Measurements from ENCODE around the gene THAP3. TPM values are rescaled to one million over a fixed set of nuclear protein-coding genes. Genes with fewer than 3 reads are reported as not detected.

THAP3 gene
- total and polyA plus RNA-seq, 2 of the 8 experiments (the other 6 are each of a cell fraction or from before 2014, with no cell fraction given): 8.2 to 15.3 TPM

- Histone ChIP-seq H2AK5ac (ENCODE audit: low read depth, low read length) (no peak overlapping the region), H3K4me1 (replicated peaks in 1 of 4; ENCODE audit: control insufficient read depth in 3 of 4, insufficient read depth in 4 of 4, low read length in 3 of 4) (no peaks in the 10 kb centered on the region), H4K20me1 (replicated peaks in 1 of 2; ENCODE audit: control insufficient read depth in 1 of 2, insufficient read depth in 2 of 2, low read length in 2 of 2) (peaks cover 6 to 9% of the 10 kb centered on the region in 2 experiments), H2BK12ac (ENCODE audit: low read depth, low read length) (no peak overlapping the region), H3K4ac (replicated peaks; ENCODE audit: insufficient read length, low read depth, low read length) (no peak overlapping the region), H3K14ac (ENCODE audit: insufficient read length) (no peak overlapping the region), H3K4me3 (ENCODE audit: extremely low read depth in 1 of 4, insufficient read depth in 2 of 4, low read depth in 3 of 4, low read length in 4 of 4) (no peak overlapping the region), H2BK5ac (ENCODE audit: low read depth, low read length) (no peak overlapping the region), H3K9ac (replicated peaks in 1 of 4; ENCODE audit: extremely low read depth in 1 of 4, low read depth in 3 of 4, low read length in 3 of 4) (no peak overlapping the region), H3K4me2 (ENCODE audit: insufficient read depth in 1 of 2, low read depth in 2 of 2, low read length in 2 of 2) (no peak overlapping the region), H3K23ac (ENCODE audit: insufficient read length) (no peak overlapping the region), H4K8ac (ENCODE audit: extremely low read depth, insufficient read depth, low read length) (no peak overlapping the region), H3K56ac (replicated peaks; ENCODE audit: insufficient read length, low read depth, low read length) (no peak overlapping the region), H4K91ac (replicated peaks; ENCODE audit: insufficient read length, low read length) (no peak overlapping the region), H3K9me3 (ENCODE audit: insufficient read depth in 2 of 2, low read depth in 1 of 2, low read length in 1 of 2) (no peaks in the 10 kb centered on the region), H3K23me2 (ENCODE audit: low read depth, low read length) (no peaks in the 10 kb centered on the region), H3K27me3 (replicated peaks in 1 of 4; ENCODE audit: control insufficient read depth in 3 of 4, extremely low read depth in 1 of 4, insufficient read depth in 3 of 4, low read length in 3 of 4) (no peaks in the 10 kb centered on the region), H3K36me3 (ENCODE audit: control insufficient read depth in 2 of 4, insufficient read depth in 4 of 4, low read length in 3 of 4) (peaks cover 31 to 70% (median 57%) of the 10 kb centered on the region in 4 experiments), H2BK15ac (ENCODE audit: low read length) (no peak overlapping the region), H3K27ac (ENCODE audit: low read depth, low read length) (no peak overlapping the region), H2BK20ac (ENCODE audit: low read length) (no peak overlapping the region), H3K79me1 (ENCODE audit: low read depth, low read length) (no peaks in the 10 kb centered on the region), H2BK120ac (replicated peaks; ENCODE audit: low read depth, low read length) (no peak overlapping the region), H3K18ac (ENCODE audit: extremely low read depth, low read length) (no peak overlapping the region), H4K5ac (ENCODE audit: insufficient read length, low read depth, low read length) (no peak overlapping the region), H2AFZ (ENCODE audit: low read length) (no peak overlapping the region), H3K79me2 (ENCODE audit: control insufficient read depth in 1 of 2, insufficient read depth in 2 of 2, low read length in 2 of 2) (no peaks in the 10 kb centered on the region)
- CTCF ChIA-PET (ENCODE audit: partially characterized antibody): interaction anchor here (1.0 to 3.1 kb wide), 7 partner anchors 9 to 124 kb away, joined by 3 to 28 read pairs (median 4); no protein-coding TSS in a partner anchor
- FAIRE-seq: no peak
- TF ChIP-seq CHD2 (IDR thresholded peaks at IDR 0.05; ENCODE audit: low read length): no peak
- TF ChIP-seq CEBPB (IDR thresholded peaks at IDR 0.05; ENCODE audit: low read depth, low read length): no peak
- no peak for TF ChIP-seq HDAC6 (IDR thresholded peaks at IDR 0.05; ENCODE audit: low read depth, low read length)
- TF ChIP-seq POU5F1 (IDR thresholded peaks at IDR 0.05; ENCODE audit: low read depth, low read length): no peak
- no peak for TF ChIP-seq KDM5A (IDR thresholded peaks at IDR 0.05; ENCODE audit: low read length)
- no peak for TF ChIP-seq MAX (IDR thresholded peaks at IDR 0.05)
- no peak for TF ChIP-seq FOSL1 (IDR thresholded peaks at IDR 0.05; ENCODE audit: insufficient read depth, low read depth, low read length)
- TF ChIP-seq NRF1 (IDR thresholded peaks at IDR 0.05; ENCODE audit: low read depth, low read length): no peak
- no peak for TF ChIP-seq CREB1 (IDR thresholded peaks at IDR 0.05)
- no peak for TF ChIP-seq E2F6 (IDR thresholded peaks at IDR 0.05)
- no peak for TF ChIP-seq ATF3 (IDR thresholded peaks at IDR 0.05; ENCODE audit: insufficient read depth, low read depth, low read length)
- no peak for TF ChIP-seq GTF2F1 (IDR thresholded peaks at IDR 0.05; ENCODE audit: borderline replicate concordance, low read depth, low read length)
- no peak for TF ChIP-seq EP300 (IDR thresholded peaks at IDR 0.05; ENCODE audit: borderline replicate concordance in 1 of 2, low read depth in 2 of 2, low read length in 2 of 2)
- no peak for DNase-seq (ENCODE audit: low read depth in 1 of 2, low spot score in 2 of 2)
- WGBS, 2 experiments (ENCODE audit: extremely low coverage in 1 of 2, insufficient coverage in 1 of 2, insufficient read length in 1 of 2, insufficient replicate concordance in 2 of 2, low coverage in 1 of 2, low lambda C conversion rate in 2 of 2, missing lambda C conversion rate in 1 of 2): 89% methylated on average over 8 of the region's 9 CpGs; no CpG with 5 or more reads in 1 of the 2 experiments
- POLR2A ChIA-PET (ENCODE audit: partially characterized antibody): interaction anchor here (1.4 kb wide), 1 partner anchor 17 kb away, joined by 3 read pairs; no protein-coding TSS in a partner anchor
Measured at GRCh38 chr1:6637770-6638169, 13.1 kb downstream of the THAP3 start.

All from H1 (cell line).